HepG2 (cell line): Measurements from ENCODE around the gene MAEA. TPM values are rescaled to one million over a fixed set of nuclear protein-coding genes. Genes with fewer than 3 reads are reported as not detected.

Experiments used
- ATAC-seq: fragments of 200-7000 bp; cut with Tn5 transposase; 3 replicates; pipeline ENCODE4 v1.9.1; 2020; ENCODE audit warnings: mild to moderate bottlenecking, moderate library complexity
- BruUV-seq: library from RNA; stranded (reverse); fragments of 400-500 nt; replicated peaks from 2 replicates; lab custom pipeline; 2021; lab: Mats Ljungman, UMichigan
- CTCF ChIA-PET: fragments of 300-600 bp; formaldehyde crosslinking; extraction: SDS; loops from one replicate; lab custom pipeline; 2021; ENCODE audit warnings: low total read pairs, inconsistent platforms, low intra/inter-chr PET ratio; lab: Yijun Ruan, JAX
- POLR2A ChIA-PET: fragments of 350-600 bp; sonication (Branson Sonifier 250); formaldehyde crosslinking; loops from one replicate; lab custom pipeline; 2020; ENCODE audit warnings: antibody characterized with exemption, inconsistent platforms; lab: Yijun Ruan, JAX
- DNase-seq: peaks from one replicate; pipeline ENCODE4 v3.0.0-alpha.2; 2015; ENCODE audit warnings: low spot score
- FAIRE-seq: peaks from 3 replicates; lab custom pipeline; 2011; peaks lifted over from hg19 to GRCh38; lab: Jason Lieb, UNC
- H2AFZ ChIP-seq: one replicate; pipeline ENCODE4 v1.6.1; 2011; ENCODE audit warnings: low read length, inconsistent platforms
- H3K27ac ChIP-seq: fragments of 300-600 bp; 3 replicates; pipeline ENCODE4 v1.8.0; 2011; ENCODE audit warnings: mixed run types, mild to moderate bottlenecking, mixed read lengths, low read length, inconsistent platforms; ENCODE audit not compliant: insufficient read depth; ENCODE audit errors: extremely low read length
- H3K27me3 ChIP-seq, 2 experiments: fragments of 200-600 bp in 1 of 2; 2 replicates in 1 of 2; 3 replicates in 1 of 2; pipeline versions ENCODE4 v1.6.0 to v1.8.0; 2011; ENCODE audit warnings: low read length in 2 of 2, mild to moderate bottlenecking in 2 of 2, moderate library complexity in 2 of 2, inconsistent platforms in 1 of 2; ENCODE audit not compliant: insufficient read depth in 2 of 2, control insufficient read depth in 1 of 2
- H3K36me3 ChIP-seq, 2 experiments: fragments of 200-600 bp in 1 of 2; replicated peaks in 1 of 2; 2 replicates in 1 of 2; 3 replicates in 1 of 2; pipeline versions ENCODE4 v1.5.1 to v1.8.0; 2011; ENCODE audit warnings: low read length in 2 of 2, inconsistent platforms in 1 of 2; ENCODE audit not compliant: insufficient read depth in 2 of 2, control insufficient read depth in 1 of 2
- H3K4me1 ChIP-seq: 2 replicates; pipeline ENCODE4 v1.5.1; 2012; ENCODE audit warnings: low read length, inconsistent platforms; ENCODE audit not compliant: insufficient read depth
- H3K4me2 ChIP-seq: 2 replicates; pipeline ENCODE4 v1.6.0; 2011; ENCODE audit warnings: low read depth, low read length, inconsistent platforms
- H3K4me3 ChIP-seq, 3 experiments: fragments of 200-600 bp in 1 of 3; sonication (generic), shearing (Covaris generic) in 1 of 3; replicated peaks in 1 of 3; 2 replicates each; pipeline ENCODE4 v1.5.1; 2011 to 2016; ENCODE audit warnings: low read length in 3 of 3, inconsistent platforms in 2 of 3, low read depth in 2 of 3, mild to moderate bottlenecking in 2 of 3, control low read depth in 1 of 3, mixed read lengths in 1 of 3; ENCODE audit not compliant: insufficient read depth in 1 of 3
- H3K79me2 ChIP-seq: one replicate; pipeline ENCODE4 v1.6.1; 2011; ENCODE audit warnings: low read length, inconsistent platforms; ENCODE audit not compliant: insufficient read depth
- H3K9ac ChIP-seq: 2 replicates; pipeline ENCODE4 v1.6.0; 2011; ENCODE audit warnings: mild to moderate bottlenecking, low read depth, low read length, inconsistent platforms; ENCODE audit not compliant: insufficient read depth
- H3K9me3 ChIP-seq: 2 replicates; pipeline ENCODE4 v1.5.1; 2012; ENCODE audit warnings: mild to moderate bottlenecking, low read length
- H4K20me1 ChIP-seq: 2 replicates; pipeline ENCODE4 v1.6.0; 2011; ENCODE audit warnings: inconsistent platforms, mild to moderate bottlenecking, low read length, moderate library complexity; ENCODE audit not compliant: insufficient read depth
- ATF7-NPFF ChIP-seq: sonication (generic); formaldehyde crosslinking; IDR thresholded peaks from 2 replicates; pipeline ENCODE4 v1.8.1; 2023; ENCODE audit warnings: mild to moderate bottlenecking, low read depth, missing genetic modification reagents, moderate library complexity
- HOXD1 ChIP-seq: sonication (generic); formaldehyde crosslinking; IDR thresholded peaks from 2 replicates; pipeline ENCODE4 v1.5.0; 2020; ENCODE audit warnings: missing genetic modification reagents
- NFE2L1 ChIP-seq: sonication (generic); formaldehyde crosslinking; IDR thresholded peaks from 2 replicates; pipeline ENCODE4 v1.4.0; 2020; ENCODE audit warnings: missing genetic modification reagents, mild to moderate bottlenecking, borderline replicate concordance
- RFX3 ChIP-seq: IDR thresholded peaks from 2 replicates; pipeline ENCODE4 v1.6.1; 2016; ENCODE audit warnings: missing biosample characterization, missing genetic modification reagents
- TBX3 ChIP-seq: fragments of 450-650 bp; IDR thresholded peaks from 2 replicates; pipeline ENCODE4 v1.6.1; 2017; ENCODE audit warnings: antibody characterized with exemption, mild to moderate bottlenecking, inconsistent platforms, borderline replicate concordance
- ZNF230 ChIP-seq: sonication (generic); formaldehyde crosslinking; IDR thresholded peaks from 2 replicates; pipeline ENCODE4 v1.4.0; 2020; ENCODE audit warnings: mild to moderate bottlenecking, missing genetic modification reagents
- ZNF382 ChIP-seq: sonication (generic); formaldehyde crosslinking; IDR thresholded peaks from 2 replicates; pipeline ENCODE4 v1.5.0; 2020; ENCODE audit warnings: missing genetic modification reagents, mild to moderate bottlenecking, borderline replicate concordance
- ZNF530 ChIP-seq: sonication (generic); formaldehyde crosslinking; IDR thresholded peaks from 2 replicates; pipeline ENCODE4 v1.5.0; 2020; ENCODE audit warnings: low read depth, mild to moderate bottlenecking, missing genetic modification reagents
- ZNF549 ChIP-seq: sonication (generic); formaldehyde crosslinking; IDR thresholded peaks from 2 replicates; pipeline ENCODE4 v1.5.0; 2020; ENCODE audit warnings: missing genetic modification reagents
- ZNF616 ChIP-seq: sonication (generic); formaldehyde crosslinking; IDR thresholded peaks from 2 replicates; pipeline ENCODE4 v1.5.0; 2020; ENCODE audit warnings: low read depth, mild to moderate bottlenecking, missing genetic modification reagents
- ZNF883 ChIP-seq: sonication (generic); formaldehyde crosslinking; IDR thresholded peaks from 2 replicates; pipeline ENCODE4 v1.5.1; 2020; ENCODE audit warnings: mild to moderate bottlenecking, missing genetic modification reagents; ENCODE audit errors: not compliant biosample characterization
- ZZZ3 ChIP-seq: sonication (generic); formaldehyde crosslinking; IDR thresholded peaks from 2 replicates; pipeline ENCODE4 v1.4.0; 2020; ENCODE audit warnings: missing genetic modification reagents, mild to moderate bottlenecking, borderline replicate concordance
- WGBS: methylation state at CpG from one replicate; pipeline ENCODE4 v1.1.6; 2017; ENCODE audit warnings: low lambda C conversion rate; 5-methylcytosine and 5-hydroxymethylcytosine counted together
- in situ Hi-C: cut with HindIII; loops from 2 replicates; pipeline ENCODE4 v1.10.0; 2017; ENCODE audit warnings: low pct_unique_long_range_greater_than_20kb; ENCODE audit not compliant: extremely low pct_ligation_motif_present
- intact Hi-C: fragments of 100-400 bp; cut with micrococcal nuclease; formaldehyde crosslinking; loops from one replicate; pipeline ENCODE4 v1.10.0; 2022; ENCODE audit not compliant: unreplicated experiment
- polyA plus RNA-seq, 8 experiments: library from polyadenylated mRNA; depleted of rRNA in 3 of 8; stranded (reverse) in 7 of 8; unstranded in 1 of 8; fragments of >200 nt; fragmentation: Illumina TruSeq in 4 of 8; extraction: Trizol in 4 of 8; gene quantifications; 2 replicates each; pipeline versions ENCODE4 v1.2.1 to v1.2.3, GENCODE V29; 2011 to 2016; ENCODE audit warnings: low read depth in 4 of 8, missing spikeins in 1 of 8, mixed read lengths in 1 of 8; ENCODE audit not compliant: insufficient read depth in 1 of 8
- total RNA-seq, 5 experiments: library from RNA; depleted of rRNA; stranded (reverse); fragments of >200 nt; fragmentation: Illumina TruSeq; extraction: Trizol; gene quantifications; 2 replicates each; pipeline ENCODE4 v1.2.3, GENCODE V29; 2016; ENCODE audit warnings: low read depth in 1 of 5
- TF ChIP-seq, protein P1 (sequence below): sonication (generic); formaldehyde crosslinking; IDR thresholded peaks from 2 replicates; pipeline ENCODE4 v1.4.0; 2020; ENCODE audit warnings: missing genetic modification reagents

MAEA gene
- total and polyA plus RNA-seq, 2 of the 13 experiments (the other 11 are each of a cell fraction or from before 2014, with no cell fraction given): 52.0 to 57.1 TPM

DNA sequence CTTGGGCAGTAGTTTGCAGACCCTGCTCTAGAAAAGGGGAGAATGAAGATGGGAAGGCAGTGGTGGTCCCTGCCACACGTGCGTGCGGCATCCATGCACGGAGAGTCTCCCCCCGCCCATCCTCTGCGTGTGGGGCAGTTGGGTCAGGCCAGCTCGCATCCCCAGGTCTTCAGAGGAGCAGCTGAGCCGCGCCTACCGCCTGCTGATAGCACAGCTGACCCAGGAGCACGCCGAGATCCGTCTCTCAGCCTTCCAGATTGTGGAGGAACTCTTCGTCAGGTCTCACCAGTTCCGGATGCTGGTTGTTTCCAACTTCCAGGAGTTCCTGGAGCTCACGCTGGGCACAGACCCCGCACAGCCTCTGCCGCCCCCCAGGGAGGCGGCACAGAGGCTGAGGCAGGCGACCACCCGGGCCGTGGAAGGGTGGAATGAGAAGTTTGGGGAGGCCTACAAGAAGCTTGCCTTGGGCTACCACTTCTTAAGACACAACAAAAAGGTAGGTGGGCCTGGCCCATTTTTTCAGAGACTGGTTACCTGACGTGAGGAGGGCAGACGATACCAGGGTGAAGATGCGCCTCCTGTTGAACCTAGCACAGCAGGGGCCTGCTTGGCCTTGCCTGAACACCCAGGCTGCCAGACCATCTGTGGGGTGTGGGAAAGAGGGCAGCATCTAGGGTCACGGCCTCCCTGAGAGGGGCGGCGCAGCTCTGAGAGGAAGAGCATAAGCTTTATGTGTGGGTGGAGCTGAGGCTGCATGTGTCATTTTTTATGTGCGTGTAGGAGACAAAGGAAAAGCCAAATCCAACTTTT is 59.9 kb downstream of the MAEA start:
- intact Hi-C loops: loop anchor here (2.0 to 5.0 kb wide), 2 partner anchors 42 to 219 kb away; no protein-coding TSS in a partner anchor
- in situ Hi-C loops: loop anchor here (5.0 to 10.0 kb wide), 3 partner anchors 165 to 278 kb away; no protein-coding TSS in a partner anchor
- H3K9me3 ChIP-seq: no peaks in the 10 kb centered on the region
- ChIA-PET CTCF (no interaction called here), POLR2A (no interaction called here)
- no peaks in the 10 kb centered on the region; a peak in 1 of 5 replicates for H3K27me3 ChIP-seq
- FAIRE-seq: no peak
- H4K20me1 ChIP-seq: no peaks in the 10 kb centered on the region
- no peak overlapping the region for H3K27ac ChIP-seq
- no peak overlapping the region for H3K4me3 ChIP-seq
- no peak overlapping the region for H3K9ac ChIP-seq
- ATAC-seq: no peak
- no peak overlapping the region for H2AFZ ChIP-seq
- 95% methylated on average over 29 of the region's 29 CpGs for WGBS
- no peak for TF ChIP-seq ZNF616
- no peak for TF ChIP-seq HOXD1
- TF ChIP-seq, protein P1, sequence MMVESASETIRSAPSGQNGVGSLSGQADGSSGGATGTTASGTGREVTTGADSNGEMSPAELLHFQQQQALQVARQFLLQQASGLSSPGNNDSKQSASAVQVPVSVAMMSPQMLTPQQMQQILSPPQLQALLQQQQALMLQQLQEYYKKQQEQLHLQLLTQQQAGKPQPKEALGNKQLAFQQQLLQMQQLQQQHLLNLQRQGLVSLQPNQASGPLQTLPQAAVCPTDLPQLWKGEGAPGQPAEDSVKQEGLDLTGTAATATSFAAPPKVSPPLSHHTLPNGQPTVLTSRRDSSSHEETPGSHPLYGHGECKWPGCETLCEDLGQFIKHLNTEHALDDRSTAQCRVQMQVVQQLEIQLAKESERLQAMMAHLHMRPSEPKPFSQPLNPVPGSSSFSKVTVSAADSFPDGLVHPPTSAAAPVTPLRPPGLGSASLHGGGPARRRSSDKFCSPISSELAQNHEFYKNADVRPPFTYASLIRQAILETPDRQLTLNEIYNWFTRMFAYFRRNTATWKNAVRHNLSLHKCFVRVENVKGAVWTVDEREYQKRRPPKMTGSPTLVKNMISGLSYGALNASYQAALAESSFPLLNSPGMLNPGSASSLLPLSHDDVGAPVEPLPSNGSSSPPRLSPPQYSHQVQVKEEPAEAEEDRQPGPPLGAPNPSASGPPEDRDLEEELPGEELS (CRISPR knock-in tag): no peak
- TF ChIP-seq ZNF549 (CRISPR knock-in tag): no peak
- no peak for TF ChIP-seq ZNF530 (CRISPR knock-in tag)
- no peak for TF ChIP-seq TBX3
- no peak for TF ChIP-seq ZNF382
- no peak for TF ChIP-seq ZNF883 (CRISPR knock-in tag)
- TF ChIP-seq ZZZ3: no peak
- no peak for TF ChIP-seq NFE2L1 (CRISPR knock-in tag)
- no peak for TF ChIP-seq ZNF230 (CRISPR knock-in tag)
- no peak for TF ChIP-seq ATF7-NPFF (CRISPR knock-in tag)
- no peak for TF ChIP-seq RFX3 (CRISPR knock-in tag)
- H3K36me3 ChIP-seq: peaks cover 9 to 15% of the 10 kb centered on the region in 2 experiments; a peak in 4 of 5 replicates
- BruUV-seq: no TSS peak
- H3K4me1 ChIP-seq: peaks cover 29% of the 10 kb centered on the region
- no peak for DNase-seq
- peaks cover 12% of the 10 kb centered on the region for H3K79me2 ChIP-seq
- H3K4me2 ChIP-seq: no peak overlapping the region
